Smooth muscle cell (in vitro differentiated cells): Measurements from ENCODE around the gene MYOM1. TPM values are rescaled to one million over a fixed set of nuclear protein-coding genes. Genes with fewer than 3 reads are reported as not detected.
"Not testable (repeated sequence)": the region's sequence is repeated elsewhere in the genome, so short reads cannot be mapped to it uniquely, and the experiment has no call there.

Experiments used
- DNase-seq: peaks from one replicate; lab custom pipeline; 2025; ENCODE audit not compliant: unreplicated experiment; lab: John Stamatoyannopoulos, UW
- H2AFZ ChIP-seq: fragments of 200-600 bp; sonication (generic); 2 replicates; pipeline ENCODE4 v1.6.0; 2016; ENCODE audit warnings: antibody characterized with exemption, low read depth, mild to moderate bottlenecking
- H3F3A ChIP-seq: fragments of 200-600 bp; sonication (generic); 2 replicates; pipeline ENCODE4 v1.6.0; 2017; ENCODE audit warnings: antibody characterized with exemption, low read depth
- H3K27ac ChIP-seq: fragments of 200-600 bp; sonication (generic); 2 replicates; pipeline ENCODE4 v1.5.1; 2016; ENCODE audit warnings: low read depth, mild to moderate bottlenecking
- H3K27me3 ChIP-seq: fragments of 200-600 bp; sonication (generic); 2 replicates; pipeline ENCODE4 v1.6.1; 2016; ENCODE audit warnings: low read depth, mild to moderate bottlenecking
- H3K36me3 ChIP-seq: fragments of 200-600 bp; sonication (generic); 2 replicates; pipeline ENCODE4 v1.5.1; 2016; ENCODE audit warnings: low read depth
- H3K4me1 ChIP-seq: fragments of 200-600 bp; sonication (generic); 2 replicates; pipeline ENCODE4 v1.5.1; 2016; ENCODE audit warnings: low read depth
- H3K4me2 ChIP-seq: fragments of 200-600 bp; sonication (generic); 2 replicates; pipeline ENCODE4 v1.6.0; 2016; ENCODE audit warnings: mild to moderate bottlenecking
- H3K4me3 ChIP-seq: fragments of 200-600 bp; sonication (generic); 2 replicates; pipeline ENCODE4 v1.5.1; 2016; ENCODE audit warnings: mild to moderate bottlenecking
- H3K79me2 ChIP-seq: fragments of 200-600 bp; sonication (generic); 2 replicates; pipeline ENCODE4 v1.6.0; 2016; ENCODE audit warnings: low read depth, mild to moderate bottlenecking
- H3K9ac ChIP-seq: fragments of 200-600 bp; sonication (generic); 2 replicates; pipeline ENCODE4 v1.6.0; 2016; ENCODE audit warnings: low read depth
- H3K9me3 ChIP-seq: fragments of 200-600 bp; sonication (generic); replicated peaks from 2 replicates; pipeline ENCODE4 v1.5.1; 2016; ENCODE audit warnings: low read depth
- H4K20me1 ChIP-seq: fragments of 200-600 bp; sonication (generic); 2 replicates; pipeline ENCODE4 v1.6.0; 2016; ENCODE audit warnings: low read depth
- WGBS: methylation state at CpG from one replicate; pipeline ENCODE4 v1.1.7; 2016; ENCODE audit warnings: low lambda C conversion rate; 5-methylcytosine and 5-hydroxymethylcytosine counted together
- polyA plus RNA-seq: library from polyadenylated mRNA; unstranded; fragments of >200 nt; fragmentation: Nextera tagmentation; extraction: Ambion mirVana; gene quantifications from 2 replicates; pipeline ENCODE4 v1.2.1, GENCODE V29; 2016
- total RNA-seq: library from RNA; depleted of rRNA; stranded (reverse); fragments of >200 nt; gene quantifications from 2 replicates; pipeline ENCODE4 v1.2.3, GENCODE V29; 2014
- TF ChIP-seq, protein P1 (sequence below): fragments of 200-600 bp; sonication (generic); IDR thresholded peaks from 2 replicates; pipeline ENCODE4 v1.5.1; 2017; ENCODE audit warnings: borderline replicate concordance, mild to moderate bottlenecking, antibody characterized with exemption; ENCODE audit not compliant: insufficient read depth, poor library complexity, severe bottlenecking

The MYOM1 gene
- total and polyA plus RNA-seq, 2 experiments from 2014 or later: 0.40 to 0.87 TPM

DNA sequence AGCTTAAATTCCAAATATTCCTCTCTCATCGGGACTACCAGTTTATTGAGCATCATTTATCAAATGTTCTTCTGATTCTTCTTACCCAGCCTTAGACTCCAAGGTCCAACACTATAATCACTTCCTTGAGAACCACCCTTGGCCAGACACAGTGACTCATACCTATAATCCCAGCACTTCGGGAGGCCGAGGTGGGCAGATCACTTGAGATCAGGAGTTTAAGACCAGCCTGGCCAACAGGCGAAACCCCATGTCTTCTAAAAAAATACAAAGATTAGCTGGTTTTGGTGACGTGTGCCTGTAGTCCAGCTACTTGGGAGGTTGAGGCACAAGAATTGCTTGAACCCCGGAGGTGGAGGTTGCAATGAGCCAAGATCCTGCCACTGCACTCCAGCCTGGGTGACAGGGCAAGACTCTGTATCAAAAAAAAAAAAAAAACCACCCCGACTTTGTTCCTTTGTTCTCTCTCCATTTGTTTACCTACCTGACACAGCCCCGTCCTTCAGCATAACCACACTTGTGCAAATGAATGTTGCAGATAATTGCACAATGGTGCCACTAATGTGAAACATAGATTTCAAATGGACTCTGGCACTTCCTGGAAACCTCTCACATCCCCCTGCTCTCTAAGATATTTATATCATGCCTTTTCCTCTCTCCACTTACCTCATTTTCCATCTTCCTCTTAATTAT lies 167.9 kb downstream of the MYOM1 start:
- Histone ChIP-seq H3F3A (peaks cover 9% of the 10 kb centered on the region), H3K9me3 (no peaks in the 10 kb centered on the region), H4K20me1 (no peaks in the 10 kb centered on the region), H3K36me3 (no peaks in the 10 kb centered on the region), H2AFZ (no peak overlapping the region), H3K4me2 (no peak overlapping the region), H3K27me3 (no peaks in the 10 kb centered on the region), H3K79me2 (no peaks in the 10 kb centered on the region), H3K9ac (no peak overlapping the region), H3K4me1 (peaks cover 9% of the 10 kb centered on the region), H3K27ac (no peak overlapping the region), H3K4me3 (no peak overlapping the region)
- DNase-seq: no peak
- WGBS: 52% methylated on average over 8 of the region's 8 CpGs
- TF ChIP-seq, protein P1, sequence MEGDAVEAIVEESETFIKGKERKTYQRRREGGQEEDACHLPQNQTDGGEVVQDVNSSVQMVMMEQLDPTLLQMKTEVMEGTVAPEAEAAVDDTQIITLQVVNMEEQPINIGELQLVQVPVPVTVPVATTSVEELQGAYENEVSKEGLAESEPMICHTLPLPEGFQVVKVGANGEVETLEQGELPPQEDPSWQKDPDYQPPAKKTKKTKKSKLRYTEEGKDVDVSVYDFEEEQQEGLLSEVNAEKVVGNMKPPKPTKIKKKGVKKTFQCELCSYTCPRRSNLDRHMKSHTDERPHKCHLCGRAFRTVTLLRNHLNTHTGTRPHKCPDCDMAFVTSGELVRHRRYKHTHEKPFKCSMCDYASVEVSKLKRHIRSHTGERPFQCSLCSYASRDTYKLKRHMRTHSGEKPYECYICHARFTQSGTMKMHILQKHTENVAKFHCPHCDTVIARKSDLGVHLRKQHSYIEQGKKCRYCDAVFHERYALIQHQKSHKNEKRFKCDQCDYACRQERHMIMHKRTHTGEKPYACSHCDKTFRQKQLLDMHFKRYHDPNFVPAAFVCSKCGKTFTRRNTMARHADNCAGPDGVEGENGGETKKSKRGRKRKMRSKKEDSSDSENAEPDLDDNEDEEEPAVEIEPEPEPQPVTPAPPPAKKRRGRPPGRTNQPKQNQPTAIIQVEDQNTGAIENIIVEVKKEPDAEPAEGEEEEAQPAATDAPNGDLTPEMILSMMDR: no peak

DNA sequence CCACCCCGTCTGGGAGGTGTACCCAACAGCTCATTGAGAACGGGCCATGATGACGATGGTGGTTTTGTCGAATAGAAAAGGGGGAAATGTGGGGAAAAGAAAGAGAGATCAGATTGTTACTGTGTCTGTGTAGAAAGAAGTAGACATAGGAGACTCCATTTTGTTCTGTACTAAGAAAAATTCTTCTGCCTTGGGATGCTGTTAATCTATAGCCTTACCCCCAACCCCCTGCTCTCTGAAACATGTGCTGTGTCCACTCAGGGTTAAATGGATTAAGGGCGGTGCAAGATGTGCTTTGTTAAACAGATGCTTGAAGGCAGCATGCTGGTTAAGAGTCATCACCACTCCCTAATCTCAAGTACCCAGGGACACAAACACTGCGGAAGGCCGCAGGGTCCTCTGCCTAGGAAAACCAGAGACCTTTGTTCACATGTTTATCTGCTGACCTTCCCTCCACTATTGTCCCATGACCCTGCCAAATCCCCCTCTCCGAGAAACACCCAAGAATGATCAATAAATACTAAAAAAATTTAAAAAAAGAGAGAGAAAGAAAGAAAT lies 169.8 kb downstream of the MYOM1 start:
- H3K27me3 ChIP-seq, H3K36me3 ChIP-seq, H3K9me3 ChIP-seq, H3K79me2 ChIP-seq, H3K4me2 ChIP-seq, H3K9ac ChIP-seq, H4K20me1 ChIP-seq, H2AFZ ChIP-seq, H3K27ac ChIP-seq, H3F3A ChIP-seq, H3K4me3 ChIP-seq, DNase-seq: not testable (repeated sequence)
- H3K4me1 ChIP-seq: peaks cover 14% of the 10 kb centered on the region
- 73% methylated on average over 6 of the region's 8 CpGs for WGBS

DNA sequence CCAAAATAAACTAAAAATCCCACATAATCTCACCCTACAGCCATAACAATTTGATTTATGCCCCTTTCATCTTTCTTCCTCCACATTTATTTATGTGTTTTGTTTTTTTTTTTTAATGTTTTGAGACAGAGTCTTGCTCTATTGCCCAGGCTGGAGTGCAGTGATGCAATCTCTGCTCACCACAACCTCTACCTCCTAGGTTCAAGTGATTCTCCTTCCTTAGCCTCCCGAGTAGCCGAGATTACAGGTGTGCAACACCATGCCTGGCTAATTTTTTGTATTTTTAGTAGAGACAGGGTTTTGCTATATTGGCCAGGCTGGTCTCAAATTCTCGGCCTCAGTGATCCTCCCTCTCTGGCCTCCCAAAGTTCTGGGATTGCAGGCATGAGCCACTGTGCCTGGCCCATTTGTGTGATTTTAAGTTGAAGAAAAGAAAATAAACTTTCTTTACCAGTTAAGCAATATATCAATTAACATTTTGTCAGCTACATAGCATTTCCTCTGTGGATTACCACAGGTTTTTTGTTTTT lies 170.9 kb downstream of the MYOM1 start:
- Histone ChIP-seq H3K4me1 (peaks cover 14% of the 10 kb centered on the region), H4K20me1 (no peaks in the 10 kb centered on the region), H3K27me3 (no peaks in the 10 kb centered on the region), H3K9ac (no peak overlapping the region), H3K79me2 (no peaks in the 10 kb centered on the region), H2AFZ (no peak overlapping the region), H3F3A (no peaks in the 10 kb centered on the region), H3K27ac (no peak overlapping the region), H3K4me2 (no peak overlapping the region), H3K4me3 (no peak overlapping the region), H3K36me3 (no peaks in the 10 kb centered on the region), H3K9me3 (no peaks in the 10 kb centered on the region)
- 100% methylated on average over 3 of the region's 3 CpGs for whole genome bisulfite sequencing
- TF ChIP-seq, protein P1: no peak
- no peak for DNase-seq

DNA sequence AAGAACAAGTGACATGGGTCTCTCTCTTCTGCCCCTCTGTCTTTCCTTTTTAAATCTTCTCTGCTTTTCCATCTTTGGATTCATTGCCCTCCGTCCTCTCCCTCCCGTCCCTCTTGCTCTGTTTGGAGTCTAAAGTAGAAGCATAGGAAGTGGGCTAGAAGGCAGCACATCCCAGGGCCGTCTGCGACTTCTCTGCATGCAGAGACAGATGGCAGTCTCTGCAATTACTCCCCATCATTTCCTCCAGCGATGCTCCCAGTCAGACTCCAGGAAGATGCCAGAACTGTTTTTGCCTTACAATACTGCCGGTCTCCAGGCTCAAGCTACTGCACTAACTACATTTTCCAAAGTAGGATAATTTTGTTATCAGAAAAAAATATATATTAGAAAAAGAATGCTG lies 171.6 kb downstream of the MYOM1 start:
- Histone ChIP-seq H3F3A (no peaks in the 10 kb centered on the region), H3K4me2 (no peak overlapping the region), H3K27me3 (no peaks in the 10 kb centered on the region), H3K4me3 (no peak overlapping the region), H4K20me1 (no peaks in the 10 kb centered on the region), H3K4me1 (peaks cover 14% of the 10 kb centered on the region), H3K27ac (no peak overlapping the region), H2AFZ (no peak overlapping the region), H3K36me3 (no peaks in the 10 kb centered on the region), H3K9ac (no peak overlapping the region), H3K79me2 (no peaks in the 10 kb centered on the region), H3K9me3 (no peaks in the 10 kb centered on the region)
- TF ChIP-seq, protein P1: no peak
- DNase-seq: no peak
- 62% methylated on average over 6 of the region's 6 CpGs for WGBS
